GM10847 (cell line): ENCODE data around the gene CXXC5.

Experiments used
- POLR2A ChIP-seq: IDR thresholded peaks from 2 replicates; pipeline ENCODE4 v1.6.1; 2011; ENCODE audit not compliant: insufficient read length; ENCODE audit errors: extremely low read depth

CXXC5 gene

DNA sequence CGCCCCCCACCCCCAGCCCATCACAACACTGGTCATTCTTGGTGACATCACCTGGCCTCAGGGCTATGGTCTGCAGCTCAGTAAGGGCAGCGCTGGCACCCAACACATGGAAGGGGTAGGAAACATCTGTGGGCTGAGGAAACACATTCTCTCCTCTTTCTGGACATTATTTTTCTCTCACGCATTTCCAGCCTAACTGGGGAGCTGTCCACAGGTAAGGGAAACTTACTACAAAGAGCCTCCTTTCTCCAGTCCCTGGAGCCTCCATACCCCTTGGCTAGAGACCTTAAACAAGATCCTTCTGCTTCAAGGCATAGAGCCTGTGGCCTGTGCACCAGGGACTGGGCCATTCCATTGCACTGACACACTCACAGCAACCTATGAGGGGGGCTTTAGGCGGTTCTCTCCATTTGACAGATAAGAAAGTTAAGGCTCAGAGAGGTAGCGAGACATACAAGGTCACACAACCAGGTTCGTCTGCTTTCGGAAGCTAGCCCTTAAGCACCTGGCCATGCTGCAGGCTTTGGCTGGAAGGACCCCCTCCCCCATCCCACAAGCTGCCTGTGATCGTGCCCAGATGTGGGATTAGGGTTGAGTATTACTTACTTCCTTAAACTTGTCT is 40.7 kb downstream of the CXXC5 start:
- no peak for TF ChIP-seq POLR2A

DNA sequence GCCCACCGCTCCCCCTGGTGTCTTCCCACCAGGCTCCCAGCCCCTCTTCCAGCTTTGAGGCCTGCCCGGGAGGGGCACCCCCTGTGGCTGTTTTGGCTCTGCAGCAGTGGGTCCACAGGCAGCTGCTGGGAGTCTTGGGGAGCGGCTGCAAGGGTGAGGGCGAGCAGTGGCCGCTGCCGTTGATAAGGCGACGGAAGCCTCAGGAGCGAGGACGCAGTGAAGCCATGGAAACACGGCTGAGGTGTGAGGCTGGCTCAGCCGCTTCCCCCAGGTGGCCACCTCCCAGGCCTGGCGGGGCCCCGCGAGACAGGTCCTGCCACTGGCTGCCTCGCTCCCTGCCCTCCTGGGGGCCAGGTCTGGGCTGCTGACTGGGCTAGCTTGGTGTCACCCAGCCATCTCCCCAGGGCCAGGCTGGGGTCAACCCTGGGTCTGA is 41.5 kb downstream of the CXXC5 start:
- no peak for TF ChIP-seq POLR2A

DNA sequence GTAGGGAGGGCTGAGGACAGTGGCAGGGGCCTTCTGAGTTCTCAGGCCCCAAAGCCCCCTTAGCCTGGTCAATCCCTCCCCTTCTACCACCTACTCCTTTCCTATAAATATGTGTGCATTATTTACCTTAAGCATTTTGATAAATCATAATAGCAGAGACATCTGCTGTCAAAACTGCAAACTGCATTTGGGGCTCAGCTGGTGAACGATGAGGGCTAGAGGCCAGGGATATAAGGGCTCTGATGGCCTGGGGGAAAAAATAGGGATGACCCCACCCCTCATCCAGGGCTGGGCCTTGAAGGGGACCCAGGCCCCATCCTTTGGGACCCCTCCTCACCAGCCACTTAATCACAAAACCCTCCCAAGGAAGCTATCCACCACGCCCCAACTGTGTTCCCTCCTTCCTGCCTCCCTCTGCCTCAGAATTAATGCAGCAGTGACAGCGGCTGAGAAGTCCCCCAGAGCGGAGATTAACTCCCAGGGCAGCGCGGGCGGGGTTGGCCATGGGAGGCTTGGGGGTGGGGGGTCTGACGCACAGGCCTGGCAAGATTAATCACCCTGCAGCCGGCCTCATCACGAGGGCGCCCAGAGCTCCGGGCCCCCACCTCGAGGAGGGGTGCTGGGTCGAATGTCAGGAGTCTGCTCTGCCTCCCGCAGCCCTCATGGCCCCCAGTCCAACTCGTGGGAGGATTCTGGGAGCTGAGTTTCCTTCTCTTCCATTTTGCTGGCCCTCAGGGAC is 42.1 kb downstream of the CXXC5 start:
- TF ChIP-seq POLR2A, result no peak

DNA sequence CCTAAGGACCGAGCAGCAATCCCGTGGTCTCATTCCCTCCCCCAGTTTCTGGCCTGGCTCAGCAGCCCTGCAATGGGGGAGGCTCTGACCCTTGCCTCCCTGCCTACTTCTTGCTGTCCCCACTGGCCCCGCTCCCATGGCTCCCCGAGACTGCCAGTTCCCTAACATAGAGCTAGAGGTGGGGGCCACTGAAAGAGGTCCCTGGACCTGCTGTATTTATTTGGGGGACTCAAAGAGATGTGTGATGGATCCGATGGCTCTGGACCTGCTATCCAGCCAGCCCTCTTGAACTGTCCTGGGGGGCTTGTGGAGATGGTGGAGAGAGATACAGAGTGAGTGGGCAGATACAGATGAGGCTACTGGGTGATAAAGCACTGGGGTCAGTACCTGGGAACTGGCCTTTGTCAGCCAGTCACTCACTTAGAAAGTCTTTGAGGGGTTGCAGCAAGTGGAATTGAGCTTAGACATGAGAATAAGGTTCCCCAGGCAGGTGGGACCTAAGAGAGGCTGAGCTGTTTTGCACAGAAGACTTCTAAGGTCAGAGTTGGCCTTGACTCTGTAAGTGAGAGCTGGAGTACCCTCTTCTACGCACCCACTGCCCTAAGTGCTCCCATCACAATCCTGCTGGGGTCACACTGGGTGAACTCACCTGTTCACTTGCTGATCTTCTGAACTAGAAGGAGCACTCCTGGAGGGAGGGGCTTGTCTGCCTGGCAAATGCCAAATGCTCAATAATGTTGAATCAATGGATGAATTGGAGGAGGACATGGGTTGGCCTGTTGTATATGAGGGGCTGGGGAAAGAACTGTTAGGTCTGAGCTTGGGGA is 42.9 kb downstream of the CXXC5 start:
- TF ChIP-seq POLR2A, result no peak

DNA sequence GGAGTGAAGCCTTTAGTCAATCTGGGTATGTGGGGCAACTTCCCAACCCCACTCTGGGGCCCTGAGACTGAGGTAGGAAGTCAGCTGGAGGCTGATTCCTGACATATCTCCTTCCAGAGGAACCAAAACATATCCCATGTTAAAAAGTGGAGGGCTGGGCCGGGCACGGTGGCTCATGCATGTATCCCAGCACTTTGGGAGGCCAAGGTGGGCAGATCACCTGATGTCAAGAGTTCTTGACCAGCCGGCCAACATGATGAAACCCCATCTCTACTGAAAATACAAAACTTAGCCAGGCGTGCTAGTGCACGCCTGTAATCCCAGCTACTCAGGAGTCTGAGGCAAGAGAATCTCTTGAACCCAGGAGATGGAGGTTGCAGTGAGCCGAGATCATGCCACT is 44.0 kb downstream of the CXXC5 start:
- no peak for TF ChIP-seq POLR2A

DNA sequence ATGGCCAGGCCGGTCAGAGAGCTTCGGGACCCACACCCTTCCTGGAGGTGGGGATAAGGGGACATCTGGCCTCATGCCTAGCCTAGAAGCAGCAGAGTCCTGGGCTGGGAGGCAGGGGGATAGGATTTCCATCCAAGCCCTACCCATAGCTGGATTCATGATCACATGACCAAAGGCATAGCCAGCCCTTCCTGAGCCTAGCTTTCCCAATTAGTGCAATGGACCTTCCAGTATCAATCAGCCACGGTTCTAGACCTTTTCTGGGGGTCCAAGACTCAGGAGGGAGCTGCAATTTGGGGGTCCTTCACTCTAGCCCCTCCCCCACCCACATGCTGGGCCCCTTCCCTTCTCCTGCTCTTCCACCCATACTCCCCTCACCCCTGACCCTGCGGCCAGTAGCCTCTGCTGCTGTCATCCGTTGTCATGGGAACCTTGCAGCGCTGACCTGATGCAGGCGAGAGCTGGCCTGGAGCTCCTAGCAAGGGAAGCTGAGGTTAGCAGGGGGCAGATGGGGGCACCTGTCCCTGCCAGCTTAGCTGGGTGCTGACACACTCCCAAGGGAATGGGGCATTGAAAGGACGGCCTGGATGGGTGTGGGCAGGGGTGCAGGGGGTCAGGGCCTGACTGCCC is 44.6 kb downstream of the CXXC5 start:
- no peak for TF ChIP-seq POLR2A

DNA sequence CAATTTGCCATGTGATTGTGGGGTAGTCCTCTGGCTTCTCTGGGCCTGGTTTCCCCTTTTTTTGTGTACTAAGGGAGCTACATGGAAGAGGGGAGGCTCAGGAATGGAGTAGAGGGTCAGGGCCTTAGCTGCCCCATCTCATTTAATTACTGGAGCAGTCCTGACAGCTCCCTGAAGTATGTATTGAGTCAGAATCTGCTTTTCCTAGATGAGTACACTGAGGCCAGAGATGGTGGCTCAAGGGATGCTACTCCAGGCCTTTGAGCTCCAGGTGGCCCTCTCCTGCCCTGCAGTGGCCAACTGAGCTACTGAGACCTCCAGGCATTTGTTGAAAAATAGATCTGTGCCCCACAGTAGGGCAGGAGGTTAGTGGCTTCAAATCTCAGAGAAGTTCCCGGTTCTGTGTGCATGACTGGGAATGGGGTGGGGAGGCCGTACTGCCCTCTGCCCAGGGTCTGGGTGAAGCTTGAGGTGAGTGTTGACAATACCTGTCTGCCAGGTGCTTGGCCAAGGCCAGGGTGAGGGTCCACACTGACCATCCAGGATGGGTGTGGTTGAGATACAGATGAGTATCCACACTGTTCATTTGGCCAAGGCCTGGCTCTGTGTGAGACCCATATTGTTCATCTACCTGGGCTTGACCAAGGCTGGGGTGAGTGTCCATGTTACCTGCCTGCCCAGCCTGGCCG is 45.7 kb downstream of the CXXC5 start:
- TF ChIP-seq POLR2A, result no peak

DNA sequence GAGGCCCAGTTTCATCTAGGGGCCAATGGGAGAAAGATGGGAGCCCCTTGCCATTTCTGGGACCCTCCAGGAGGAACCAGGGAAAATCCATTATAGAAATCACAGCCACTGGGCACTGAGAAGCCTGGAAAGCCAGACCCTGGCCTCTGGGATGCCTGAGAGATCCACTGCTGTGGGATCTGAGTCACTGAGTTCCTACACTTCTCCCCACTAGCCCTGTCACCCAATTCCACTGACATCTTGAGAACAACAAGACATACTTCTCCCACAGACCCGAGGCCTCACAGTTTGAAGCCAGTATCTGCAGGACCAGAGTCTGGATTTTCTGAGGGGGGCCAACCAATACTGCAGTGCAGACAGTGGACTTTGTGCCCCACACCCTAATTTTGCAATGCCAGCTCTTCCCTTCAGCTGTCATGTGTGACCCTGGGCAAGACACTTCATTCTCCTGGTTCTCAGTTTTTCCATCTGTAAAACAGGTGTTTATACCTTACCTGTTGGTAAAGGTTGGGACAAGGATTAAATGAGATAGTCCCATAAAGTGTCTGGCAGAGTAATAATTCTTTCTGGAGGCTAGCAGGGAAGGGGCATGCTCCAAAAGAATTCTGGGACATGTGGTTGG is 46.5 kb downstream of the CXXC5 start:
- TF ChIP-seq POLR2A, result no peak

DNA sequence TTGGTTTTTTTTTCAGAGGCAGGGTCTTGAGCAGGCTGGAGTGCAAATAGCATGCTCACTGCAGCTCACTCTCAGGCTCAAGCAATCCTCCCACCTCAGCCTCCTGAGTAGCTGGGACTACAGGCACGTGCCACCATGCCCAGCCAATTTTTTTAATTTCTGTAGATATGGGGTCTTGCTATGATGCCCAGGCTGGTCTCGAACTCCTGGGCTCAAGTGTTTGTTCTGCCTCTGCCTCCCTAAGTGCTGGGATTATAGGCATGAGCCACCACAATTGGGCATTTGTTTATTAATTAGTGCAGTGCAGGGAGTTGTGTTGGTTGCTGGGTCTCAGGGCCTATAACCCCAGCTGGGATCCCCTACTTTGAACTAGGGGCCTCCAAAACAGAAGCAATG is 47.0 kb downstream of the CXXC5 start:
- TF ChIP-seq POLR2A, result no peak

DNA sequence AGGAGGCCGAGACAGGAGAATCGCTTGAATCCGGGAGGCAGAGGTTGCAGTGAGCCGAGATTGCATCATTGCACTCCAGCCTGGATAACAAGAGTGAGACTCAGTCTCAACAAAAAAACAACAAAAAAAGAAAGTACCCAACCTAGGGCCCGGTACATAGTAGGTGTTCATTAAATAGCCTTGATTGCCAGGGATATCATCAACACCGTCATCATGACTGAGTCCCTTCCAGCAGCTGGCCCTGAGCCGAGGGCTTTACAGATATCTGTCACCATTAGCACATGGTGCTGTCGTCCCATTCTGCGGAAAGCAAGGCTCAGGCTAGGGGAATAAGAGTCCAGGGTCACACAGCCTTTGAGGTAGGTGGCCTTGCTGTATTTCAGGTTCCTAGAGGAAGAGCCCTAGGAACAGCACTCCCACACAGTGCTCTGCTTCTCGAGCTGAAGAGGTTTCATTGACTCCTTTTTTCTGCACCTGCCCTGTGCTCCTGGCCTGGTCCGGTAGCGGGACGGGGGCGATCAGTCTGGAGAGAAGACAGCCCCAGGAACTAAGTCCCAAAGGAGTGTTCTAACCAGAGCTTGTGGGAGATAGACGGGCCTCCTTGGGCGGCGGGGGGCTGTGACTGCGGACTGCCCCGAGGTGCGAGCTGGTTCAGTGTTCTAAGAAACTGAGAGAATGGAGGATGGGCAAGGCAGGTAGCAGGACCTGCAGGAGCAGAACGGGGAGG is 48.2 kb downstream of the CXXC5 start:
- no peak for TF ChIP-seq POLR2A

DNA sequence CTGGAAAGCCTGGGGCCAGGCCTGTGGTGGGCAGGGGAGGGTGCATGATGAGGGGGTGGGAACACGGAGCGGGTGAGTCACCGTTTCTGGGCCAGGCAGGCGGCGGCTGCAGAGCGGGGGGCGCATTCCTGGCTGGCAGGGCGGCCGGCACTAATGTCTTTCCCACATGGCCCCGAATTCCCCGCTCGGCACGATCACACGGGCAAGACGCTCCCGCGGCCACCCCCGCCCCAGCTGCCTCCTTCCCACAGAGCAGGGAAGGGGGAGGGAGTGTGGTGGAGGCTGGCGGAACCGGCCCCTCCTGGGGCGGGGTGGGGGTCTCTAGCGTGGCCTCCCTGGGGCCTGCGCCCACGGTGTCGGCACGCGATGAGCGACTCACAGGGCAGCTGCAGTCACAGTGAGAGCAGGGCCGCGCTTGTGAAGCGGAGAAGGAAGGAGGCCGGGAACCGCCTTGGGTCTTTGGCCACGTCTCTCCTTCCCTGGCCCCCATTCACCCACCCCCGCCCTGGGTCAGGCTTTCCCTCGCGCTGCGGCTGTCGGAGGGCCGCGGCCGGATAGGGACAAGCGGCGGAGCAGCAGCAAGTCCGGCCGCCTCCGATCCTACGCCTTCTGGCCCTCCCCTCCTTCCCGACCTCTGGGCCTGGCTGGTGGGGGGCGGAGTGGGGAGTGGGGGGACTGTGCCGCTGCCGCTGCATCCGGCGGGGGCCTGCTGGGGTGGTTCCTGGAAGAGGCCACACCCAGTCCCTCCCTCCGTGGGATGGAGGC is 48.9 kb downstream of the CXXC5 start:
- no peak for TF ChIP-seq POLR2A

DNA sequence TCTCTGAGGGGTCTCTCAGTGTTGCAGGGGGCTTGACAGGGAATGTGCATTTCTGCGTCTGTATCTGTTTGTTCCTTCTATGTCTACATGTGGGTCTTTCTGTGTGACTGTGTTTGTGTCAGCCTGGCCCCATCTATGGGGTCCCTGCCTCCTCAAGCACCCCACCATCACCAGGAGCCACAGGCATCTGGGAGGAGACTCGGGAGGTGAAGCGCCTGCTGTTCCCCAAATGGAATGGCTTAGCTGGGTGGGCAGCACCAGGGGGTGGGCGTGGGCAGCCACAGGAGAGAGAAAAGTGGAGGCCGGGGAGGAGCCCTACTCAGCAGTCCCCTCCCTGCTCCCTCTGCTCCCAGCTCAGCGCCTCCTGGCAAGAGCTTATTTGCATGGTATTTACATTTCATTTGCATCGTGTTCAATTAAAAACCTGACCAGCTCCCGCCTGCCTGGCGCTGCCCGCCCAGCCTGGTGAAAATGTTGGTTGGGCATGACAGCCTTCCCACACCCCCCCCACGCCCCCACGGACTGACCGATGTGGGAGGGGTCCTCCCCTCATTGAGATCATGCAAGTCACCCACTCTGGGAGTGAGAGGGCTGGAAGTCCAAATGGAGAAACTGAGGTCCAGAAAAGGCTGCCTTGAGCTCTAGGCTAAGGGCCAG is 50.5 kb downstream of the CXXC5 start:
- no peak for TF ChIP-seq POLR2A

DNA sequence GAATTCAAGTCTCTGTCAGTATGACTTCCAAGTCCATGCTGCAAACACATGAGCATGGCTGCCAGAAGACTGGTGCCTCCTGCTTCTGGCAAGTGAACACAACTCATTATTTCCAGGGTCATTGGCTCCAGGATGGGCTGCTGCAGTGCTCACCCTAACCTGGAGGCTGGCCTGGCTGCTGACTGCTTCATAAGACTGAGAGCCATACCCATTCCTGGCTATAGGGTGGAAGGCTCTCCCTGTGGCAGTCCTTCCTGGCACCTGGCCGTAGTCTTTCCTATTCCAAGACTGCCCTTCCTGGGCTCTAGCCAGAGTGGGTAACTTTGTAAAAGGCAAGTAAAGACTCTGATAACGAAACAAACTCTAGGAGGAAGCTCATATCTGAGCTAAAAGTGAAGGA is 51.2 kb downstream of the CXXC5 start:
- TF ChIP-seq POLR2A, result no peak
